HepG2 (cell line): ENCODE data around the gene ITGA7. TPM values are rescaled to one million over a fixed set of nuclear protein-coding genes. Genes with fewer than 3 reads are reported as not detected.

ENCODE experiments used
- ARNTL ChIP-seq: sonication (generic); formaldehyde crosslinking; IDR thresholded peaks from 2 replicates; pipeline ENCODE4 v1.4.0; 2020; ENCODE audit warnings: mild to moderate bottlenecking, missing genetic modification reagents
- JUN ChIP-seq: sonication (generic); formaldehyde crosslinking; IDR thresholded peaks from 2 replicates; pipeline ENCODE4 v1.4.0; 2020; ENCODE audit warnings: mild to moderate bottlenecking, missing genetic modification reagents
- KAT8 ChIP-seq: IDR thresholded peaks from 2 replicates; pipeline ENCODE4 v1.6.1; 2016; ENCODE audit warnings: missing genetic modification reagents, missing compliant biosample characterization
- PTBP1 ChIP-seq: fragments of 200-400 bp; formaldehyde crosslinking; IDR thresholded peaks from 2 replicates; pipeline ENCODE4 v1.6.1; 2018; ENCODE audit warnings: low read length, low read depth; ENCODE audit not compliant: poor library complexity, severe bottlenecking
- ZNF17 ChIP-seq: sonication (generic); formaldehyde crosslinking; IDR thresholded peaks from 2 replicates; pipeline ENCODE4 v1.5.0; 2020; ENCODE audit warnings: mild to moderate bottlenecking, missing genetic modification reagents
- ZNF274 ChIP-seq: sonication (generic); formaldehyde crosslinking; IDR thresholded peaks from 2 replicates; pipeline ENCODE4 v1.5.1; 2020; ENCODE audit warnings: mild to moderate bottlenecking, missing genetic modification reagents
- ZNF598 ChIP-seq: sonication (generic); formaldehyde crosslinking; IDR thresholded peaks from 2 replicates; pipeline ENCODE4 v1.5.1; 2020; ENCODE audit warnings: mild to moderate bottlenecking, missing genetic modification reagents, borderline replicate concordance
- ZNF891 ChIP-seq: sonication (generic); formaldehyde crosslinking; IDR thresholded peaks from 2 replicates; pipeline ENCODE4 v1.5.0; 2020; ENCODE audit warnings: mild to moderate bottlenecking, missing genetic modification reagents
- polyA plus RNA-seq, 8 experiments: library from polyadenylated mRNA; depleted of rRNA in 3 of 8; stranded (reverse) in 7 of 8; unstranded in 1 of 8; fragments of >200 nt; fragmentation: Illumina TruSeq in 4 of 8; extraction: Trizol in 4 of 8; gene quantifications; 2 replicates each; pipeline versions ENCODE4 v1.2.1 to v1.2.3, GENCODE V29; 2011 to 2016; ENCODE audit warnings: low read depth in 4 of 8, missing spikeins in 1 of 8, mixed read lengths in 1 of 8; ENCODE audit not compliant: insufficient read depth in 1 of 8
- total RNA-seq, 5 experiments: library from RNA; depleted of rRNA; stranded (reverse); fragments of >200 nt; fragmentation: Illumina TruSeq; extraction: Trizol; gene quantifications; 2 replicates each; pipeline ENCODE4 v1.2.3, GENCODE V29; 2016; ENCODE audit warnings: low read depth in 1 of 5
- TF ChIP-seq, protein P1 (sequence below): sonication (generic); formaldehyde crosslinking; IDR thresholded peaks from 2 replicates; pipeline ENCODE4 v1.5.0; 2020; ENCODE audit warnings: mild to moderate bottlenecking, low read depth, missing genetic modification reagents, borderline replicate concordance
- TF ChIP-seq, protein P2 (sequence below): sonication (generic); formaldehyde crosslinking; IDR thresholded peaks from 2 replicates; pipeline ENCODE4 v1.4.0; 2020; ENCODE audit warnings: mild to moderate bottlenecking, missing genetic modification reagents
- TF ChIP-seq, protein P3 (sequence below): sonication (generic); formaldehyde crosslinking; IDR thresholded peaks from 2 replicates; pipeline ENCODE4 v1.4.0; 2020; ENCODE audit warnings: missing genetic modification reagents, borderline replicate concordance

The ITGA7 gene
- total and polyA plus RNA-seq, 2 of the 13 experiments (the other 11 are each of a cell fraction or from before 2014, with no cell fraction given) = 0.65 to 0.75 TPM

DNA sequence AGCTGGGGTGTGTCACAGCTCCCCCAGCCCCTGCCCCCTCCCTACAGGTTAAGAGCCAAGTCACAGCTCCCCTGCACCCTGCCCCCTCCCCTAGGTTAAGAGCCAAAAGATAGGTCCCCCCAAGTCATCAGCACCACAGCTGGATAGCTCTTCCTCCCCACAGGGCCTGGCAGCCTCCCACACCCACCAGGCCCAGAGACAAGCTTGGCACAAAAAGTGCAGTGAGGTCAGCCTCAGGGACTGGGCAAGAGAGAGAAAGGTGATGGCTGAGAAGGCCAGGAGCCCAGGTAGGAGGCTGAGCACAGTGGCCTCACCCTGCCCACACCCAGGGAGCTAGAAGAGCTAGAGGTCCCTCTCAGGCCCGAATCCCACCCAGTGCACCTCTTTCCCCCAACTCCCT lies 8.7 kb downstream of the ITGA7 start (continued):
- TF ChIP-seq ZNF274 (CRISPR knock-in tag) (no peak), ZNF17 (CRISPR knock-in tag) (no peak), KAT8 (CRISPR knock-in tag) (no peak), ZNF598 (no peak), ARNTL (CRISPR knock-in tag) (no peak), ZNF891 (CRISPR knock-in tag) (no peak), JUN (CRISPR knock-in tag) (no peak), PTBP1 (no peak)
- TF ChIP-seq, protein P1, sequence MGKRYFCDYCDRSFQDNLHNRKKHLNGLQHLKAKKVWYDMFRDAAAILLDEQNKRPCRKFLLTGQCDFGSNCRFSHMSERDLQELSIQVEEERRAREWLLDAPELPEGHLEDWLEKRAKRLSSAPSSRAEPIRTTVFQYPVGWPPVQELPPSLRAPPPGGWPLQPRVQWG = no peak
- TF ChIP-seq, protein P2, sequence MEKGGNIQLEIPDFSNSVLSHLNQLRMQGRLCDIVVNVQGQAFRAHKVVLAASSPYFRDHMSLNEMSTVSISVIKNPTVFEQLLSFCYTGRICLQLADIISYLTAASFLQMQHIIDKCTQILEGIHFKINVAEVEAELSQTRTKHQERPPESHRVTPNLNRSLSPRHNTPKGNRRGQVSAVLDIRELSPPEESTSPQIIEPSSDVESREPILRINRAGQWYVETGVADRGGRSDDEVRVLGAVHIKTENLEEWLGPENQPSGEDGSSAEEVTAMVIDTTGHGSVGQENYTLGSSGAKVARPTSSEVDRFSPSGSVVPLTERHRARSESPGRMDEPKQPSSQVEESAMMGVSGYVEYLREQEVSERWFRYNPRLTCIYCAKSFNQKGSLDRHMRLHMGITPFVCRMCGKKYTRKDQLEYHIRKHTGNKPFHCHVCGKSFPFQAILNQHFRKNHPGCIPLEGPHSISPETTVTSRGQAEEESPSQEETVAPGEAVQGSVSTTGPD (CRISPR knock-in tag) = no peak
- TF ChIP-seq, protein P3, sequence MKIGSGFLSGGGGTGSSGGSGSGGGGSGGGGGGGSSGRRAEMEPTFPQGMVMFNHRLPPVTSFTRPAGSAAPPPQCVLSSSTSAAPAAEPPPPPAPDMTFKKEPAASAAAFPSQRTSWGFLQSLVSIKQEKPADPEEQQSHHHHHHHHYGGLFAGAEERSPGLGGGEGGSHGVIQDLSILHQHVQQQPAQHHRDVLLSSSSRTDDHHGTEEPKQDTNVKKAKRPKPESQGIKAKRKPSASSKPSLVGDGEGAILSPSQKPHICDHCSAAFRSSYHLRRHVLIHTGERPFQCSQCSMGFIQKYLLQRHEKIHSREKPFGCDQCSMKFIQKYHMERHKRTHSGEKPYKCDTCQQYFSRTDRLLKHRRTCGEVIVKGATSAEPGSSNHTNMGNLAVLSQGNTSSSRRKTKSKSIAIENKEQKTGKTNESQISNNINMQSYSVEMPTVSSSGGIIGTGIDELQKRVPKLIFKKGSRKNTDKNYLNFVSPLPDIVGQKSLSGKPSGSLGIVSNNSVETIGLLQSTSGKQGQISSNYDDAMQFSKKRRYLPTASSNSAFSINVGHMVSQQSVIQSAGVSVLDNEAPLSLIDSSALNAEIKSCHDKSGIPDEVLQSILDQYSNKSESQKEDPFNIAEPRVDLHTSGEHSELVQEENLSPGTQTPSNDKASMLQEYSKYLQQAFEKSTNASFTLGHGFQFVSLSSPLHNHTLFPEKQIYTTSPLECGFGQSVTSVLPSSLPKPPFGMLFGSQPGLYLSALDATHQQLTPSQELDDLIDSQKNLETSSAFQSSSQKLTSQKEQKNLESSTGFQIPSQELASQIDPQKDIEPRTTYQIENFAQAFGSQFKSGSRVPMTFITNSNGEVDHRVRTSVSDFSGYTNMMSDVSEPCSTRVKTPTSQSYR (CRISPR knock-in tag) = no peak
